ENCODE data around the gene ERCC6L2. TPM values are rescaled to one million over a fixed set of nuclear protein-coding genes. Genes with fewer than 3 reads are reported as not detected.

Gene ERCC6L2
- total RNA-seq, 1 experiment from 2014 or later = 39.7 TPM

DNA sequence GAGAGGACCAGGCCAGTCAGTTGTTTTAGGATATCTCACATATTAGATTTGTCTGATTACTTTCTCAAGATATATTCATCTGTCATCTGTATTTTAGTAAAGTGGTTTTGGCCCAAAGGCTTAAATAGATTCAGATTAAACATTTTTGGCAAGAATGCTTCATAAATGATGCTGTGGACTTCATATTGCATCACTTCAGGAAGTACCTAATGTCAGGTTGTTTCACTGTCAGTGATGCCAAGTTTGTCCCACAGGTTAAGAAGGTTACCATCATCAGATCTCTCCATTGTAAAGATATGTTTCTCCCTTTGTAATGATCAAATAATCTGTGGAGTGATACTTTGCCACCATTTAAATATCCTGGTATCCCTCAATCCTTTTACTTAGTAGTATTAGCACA, 37.3 kb downstream of the ERCC6L2 start:
- no peaks in the 10 kb centered on the region for H3K27me3 ChIP-seq (ENCODE audit: control insufficient read depth, insufficient read depth, low read length)
- BruUV-seq (replicated peaks) = no TSS peak
- TF ChIP-seq TCF7L2 (IDR thresholded peaks at IDR 0.05; ENCODE audit: low read depth, low read length) (no peak), POLR2AphosphoS5 (IDR thresholded peaks at IDR 0.05; ENCODE audit: low read depth, low read length) (no peak), SIN3A (IDR thresholded peaks at IDR 0.05; ENCODE audit: borderline replicate concordance, insufficient read depth, low read depth, low read length) (no peak)
- TF ChIP-seq, protein P1, sequence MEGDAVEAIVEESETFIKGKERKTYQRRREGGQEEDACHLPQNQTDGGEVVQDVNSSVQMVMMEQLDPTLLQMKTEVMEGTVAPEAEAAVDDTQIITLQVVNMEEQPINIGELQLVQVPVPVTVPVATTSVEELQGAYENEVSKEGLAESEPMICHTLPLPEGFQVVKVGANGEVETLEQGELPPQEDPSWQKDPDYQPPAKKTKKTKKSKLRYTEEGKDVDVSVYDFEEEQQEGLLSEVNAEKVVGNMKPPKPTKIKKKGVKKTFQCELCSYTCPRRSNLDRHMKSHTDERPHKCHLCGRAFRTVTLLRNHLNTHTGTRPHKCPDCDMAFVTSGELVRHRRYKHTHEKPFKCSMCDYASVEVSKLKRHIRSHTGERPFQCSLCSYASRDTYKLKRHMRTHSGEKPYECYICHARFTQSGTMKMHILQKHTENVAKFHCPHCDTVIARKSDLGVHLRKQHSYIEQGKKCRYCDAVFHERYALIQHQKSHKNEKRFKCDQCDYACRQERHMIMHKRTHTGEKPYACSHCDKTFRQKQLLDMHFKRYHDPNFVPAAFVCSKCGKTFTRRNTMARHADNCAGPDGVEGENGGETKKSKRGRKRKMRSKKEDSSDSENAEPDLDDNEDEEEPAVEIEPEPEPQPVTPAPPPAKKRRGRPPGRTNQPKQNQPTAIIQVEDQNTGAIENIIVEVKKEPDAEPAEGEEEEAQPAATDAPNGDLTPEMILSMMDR (IDR thresholded peaks at IDR 0.05) = no peak
- TF ChIP-seq, protein P2, sequence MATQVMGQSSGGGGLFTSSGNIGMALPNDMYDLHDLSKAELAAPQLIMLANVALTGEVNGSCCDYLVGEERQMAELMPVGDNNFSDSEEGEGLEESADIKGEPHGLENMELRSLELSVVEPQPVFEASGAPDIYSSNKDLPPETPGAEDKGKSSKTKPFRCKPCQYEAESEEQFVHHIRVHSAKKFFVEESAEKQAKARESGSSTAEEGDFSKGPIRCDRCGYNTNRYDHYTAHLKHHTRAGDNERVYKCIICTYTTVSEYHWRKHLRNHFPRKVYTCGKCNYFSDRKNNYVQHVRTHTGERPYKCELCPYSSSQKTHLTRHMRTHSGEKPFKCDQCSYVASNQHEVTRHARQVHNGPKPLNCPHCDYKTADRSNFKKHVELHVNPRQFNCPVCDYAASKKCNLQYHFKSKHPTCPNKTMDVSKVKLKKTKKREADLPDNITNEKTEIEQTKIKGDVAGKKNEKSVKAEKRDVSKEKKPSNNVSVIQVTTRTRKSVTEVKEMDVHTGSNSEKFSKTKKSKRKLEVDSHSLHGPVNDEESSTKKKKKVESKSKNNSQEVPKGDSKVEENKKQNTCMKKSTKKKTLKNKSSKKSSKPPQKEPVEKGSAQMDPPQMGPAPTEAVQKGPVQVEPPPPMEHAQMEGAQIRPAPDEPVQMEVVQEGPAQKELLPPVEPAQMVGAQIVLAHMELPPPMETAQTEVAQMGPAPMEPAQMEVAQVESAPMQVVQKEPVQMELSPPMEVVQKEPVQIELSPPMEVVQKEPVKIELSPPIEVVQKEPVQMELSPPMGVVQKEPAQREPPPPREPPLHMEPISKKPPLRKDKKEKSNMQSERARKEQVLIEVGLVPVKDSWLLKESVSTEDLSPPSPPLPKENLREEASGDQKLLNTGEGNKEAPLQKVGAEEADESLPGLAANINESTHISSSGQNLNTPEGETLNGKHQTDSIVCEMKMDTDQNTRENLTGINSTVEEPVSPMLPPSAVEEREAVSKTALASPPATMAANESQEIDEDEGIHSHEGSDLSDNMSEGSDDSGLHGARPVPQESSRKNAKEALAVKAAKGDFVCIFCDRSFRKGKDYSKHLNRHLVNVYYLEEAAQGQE (IDR thresholded peaks at IDR 0.05; ENCODE audit: insufficient read depth in 1 of 2, low read depth in 2 of 2, low read length in 1 of 2) = no peak

DNA sequence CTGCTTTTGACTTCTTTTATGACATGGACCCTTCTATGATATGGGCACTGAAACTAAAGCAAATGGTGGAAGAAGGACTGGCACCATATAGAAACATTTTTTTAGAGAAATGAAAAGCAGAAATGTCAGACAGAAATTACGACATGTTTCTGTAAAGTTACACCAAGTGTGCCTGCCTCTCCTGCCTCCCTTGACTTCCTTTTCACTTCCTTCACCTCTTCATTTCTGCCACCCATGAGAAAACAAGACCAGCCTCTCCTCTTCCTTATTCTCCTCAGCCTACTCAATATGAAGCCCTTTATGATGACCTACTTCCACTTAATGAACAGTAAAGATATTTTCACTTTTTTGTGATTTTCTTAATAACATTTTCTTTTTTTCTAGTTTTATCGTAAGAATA, 44.5 kb downstream of the ERCC6L2 start:
- BruUV-seq (replicated peaks) = no TSS peak
- Histone ChIP-seq H3K4me1 (ENCODE audit: control insufficient read depth, insufficient read depth, low read length) (no peaks in the 10 kb centered on the region), H3K9me3 (ENCODE audit: control insufficient read depth, insufficient read depth, low read depth, low read length) (no peaks in the 10 kb centered on the region), H3K27ac (ENCODE audit: low read length) (no peak overlapping the region), H3K27me3 (ENCODE audit: control insufficient read depth, insufficient read depth, low read length) (no peaks in the 10 kb centered on the region), H3K4me3 (ENCODE audit: low read depth in 2 of 2, low read length in 2 of 2) (no peak overlapping the region), H3K36me3 (ENCODE audit: control insufficient read depth, insufficient read depth, low read length) (peaks cover 23% of the 10 kb centered on the region)
- ATAC-seq = no peak
- POLR2A ChIA-PET = no interaction called here
- intact Hi-C loops (cut with micrococcal nuclease; ENCODE audit: unreplicated experiment) (no loop called here), in situ Hi-C loops (cut with HindIII; ENCODE audit: low pct_unique_long_range_greater_than_20kb, low sequenced_read_pairs) (no loop called here)
- TF ChIP-seq POLR2AphosphoS5 (IDR thresholded peaks at IDR 0.05; ENCODE audit: low read depth, low read length) = no peak
- TF ChIP-seq, protein P1 (IDR thresholded peaks at IDR 0.05) = no peak
- TF ChIP-seq SIN3A (IDR thresholded peaks at IDR 0.05; ENCODE audit: borderline replicate concordance, insufficient read depth, low read depth, low read length) = no peak
- TF ChIP-seq TCF7L2 (IDR thresholded peaks at IDR 0.05; ENCODE audit: low read depth, low read length) = no peak
- TF ChIP-seq, protein P2 (IDR thresholded peaks at IDR 0.05; ENCODE audit: insufficient read depth in 1 of 2, low read depth in 2 of 2, low read length in 1 of 2) = no peak
- CTCF ChIA-PET = no interaction called here
- DNase-seq (ENCODE audit: low read depth, low spot score) = no peak

More for the DNA sequence above, 37.3 kb downstream of the ERCC6L2 start:
- ChIA-PET POLR2A (no interaction called here), CTCF (no interaction called here)
- Histone ChIP-seq H3K9me3 (ENCODE audit: control insufficient read depth, insufficient read depth, low read depth, low read length) (no peaks in the 10 kb centered on the region), H3K4me1 (ENCODE audit: control insufficient read depth, insufficient read depth, low read length) (no peaks in the 10 kb centered on the region), H3K27ac (ENCODE audit: low read length) (no peak overlapping the region), H3K36me3 (ENCODE audit: control insufficient read depth, insufficient read depth, low read length) (0 out of 2 replicates have a peak, but pooled peaks cover 4% of the 10 kb centered on the region), H3K4me3 (ENCODE audit: low read depth in 2 of 2, low read length in 2 of 2) (no peak overlapping the region)
- ATAC-seq (no peak), DNase-seq (ENCODE audit: low read depth, low spot score) (no peak)
- intact Hi-C loops (cut with micrococcal nuclease; ENCODE audit: unreplicated experiment) = no loop called here
- in situ Hi-C loops (cut with HindIII; ENCODE audit: low pct_unique_long_range_greater_than_20kb, low sequenced_read_pairs) = no loop called here
